HL-60/S4 treated with retinoic acid at 250 ng/mL for 4 days and 3 days (cell line): ENCODE results near the gene TMEM92.
"Not testable (repeated sequence)": the region's sequence is repeated elsewhere in the genome, so short reads cannot be mapped to it uniquely, and the experiment has no call there.

Experiments
- in situ Hi-C: fragments of 300-500 bp; cut with MboI; formaldehyde crosslinking; loops from 2 replicates; pipeline ENCODE4 v1.7.0; 2022; ENCODE audit warnings: low sequenced_read_pairs

Gene TMEM92

GRCh38 chr17:50295021-50295420, 20.8 kb downstream of the TMEM92 start:
- in situ Hi-C loops, result no loop called here

- in situ Hi-C loops, result no loop called here
Observed at GRCh38 chr17:50297407-50297865, 23.2 kb downstream of the TMEM92 start.

- in situ Hi-C loops, result no loop called here
Observed at GRCh38 chr17:50298018-50298417, 23.8 kb downstream of the TMEM92 start.

- in situ Hi-C loops, result no loop called here
Observed at GRCh38 chr17:50299776-50300175, 25.5 kb downstream of the TMEM92 start.

- in situ Hi-C loops, result not testable (repeated sequence)
Observed at GRCh38 chr17:50300824-50301223, 26.6 kb downstream of the TMEM92 start.

- in situ Hi-C loops, result no loop called here
Observed at GRCh38 chr17:50301891-50302584, 27.8 kb downstream of the TMEM92 start.

GRCh38 chr17:50303051-50303450, 28.8 kb downstream of the TMEM92 start:
- in situ Hi-C loops, result no loop called here

GRCh38 chr17:50303596-50303995, 29.3 kb downstream of the TMEM92 start:
- in situ Hi-C loops, result no loop called here

GRCh38 chr17:50304781-50305404, 30.6 kb downstream of the TMEM92 start:
- in situ Hi-C loops, result no loop called here

- in situ Hi-C loops, result no loop called here
Observed at GRCh38 chr17:50307654-50308053, 33.4 kb downstream of the TMEM92 start.

GRCh38 chr17:50308666-50309065, 34.4 kb downstream of the TMEM92 start:
- in situ Hi-C loops, result no loop called here

- in situ Hi-C loops, result no loop called here
Observed at GRCh38 chr17:50310455-50311111, 36.3 kb downstream of the TMEM92 start.

GRCh38 chr17:50311112-50311460, 36.8 kb downstream of the TMEM92 start:
- in situ Hi-C loops, result no loop called here

GRCh38 chr17:50311483-50311882, 37.2 kb downstream of the TMEM92 start:
- in situ Hi-C loops, result no loop called here

- in situ Hi-C loops, result no loop called here
Observed at GRCh38 chr17:50312308-50312707, 38.0 kb downstream of the TMEM92 start.

- in situ Hi-C loops, result no loop called here
Observed at GRCh38 chr17:50314456-50315011, 40.3 kb downstream of the TMEM92 start.

GRCh38 chr17:50316016-50316587, 41.8 kb downstream of the TMEM92 start:
- in situ Hi-C loops, result no loop called here

- in situ Hi-C loops, result not testable (repeated sequence)
Observed at GRCh38 chr17:50316660-50317059, 42.4 kb downstream of the TMEM92 start.

- in situ Hi-C loops, result no loop called here
Observed at GRCh38 chr17:50317121-50317520, 42.9 kb downstream of the TMEM92 start.

GRCh38 chr17:50318501-50319285, 44.4 kb downstream of the TMEM92 start:
- in situ Hi-C loops, result no loop called here
